ENCODE data around the gene INSYN1.
"Not testable (repeated sequence)": the region's sequence is repeated elsewhere in the genome, so short reads cannot be mapped to it uniquely, and the experiment has no call there.

INSYN1 gene

GRCh38 chr15:73748730-73749129 lies 4.4 kb downstream of the INSYN1 start:
- DNase-seq: no peak

GRCh38 chr15:73747847-73748590 lies 5.1 kb downstream of the INSYN1 start:
- DNase-seq: no peak

GRCh38 chr15:73746883-73747282 lies 6.3 kb downstream of the INSYN1 start:
- no peak for DNase-seq

GRCh38 chr15:73746261-73746660 lies 6.9 kb downstream of the INSYN1 start:
- no peak for DNase-seq

- no peak for DNase-seq
Observed at GRCh38 chr15:73745073-73745472, 8.1 kb downstream of the INSYN1 start.

- DNase-seq: no peak
Observed at GRCh38 chr15:73744293-73744692, 8.9 kb downstream of the INSYN1 start.

GRCh38 chr15:73741321-73741836 lies 11.8 kb downstream of the INSYN1 start:
- no peak for DNase-seq

- no peak for DNase-seq
Observed at GRCh38 chr15:73740152-73741048, 12.8 kb downstream of the INSYN1 start.

- no peak for DNase-seq
Observed at GRCh38 chr15:73737535-73737934, 15.6 kb downstream of the INSYN1 start.

- DNase-seq: no peak
Observed at GRCh38 chr15:73732930-73733329, 20.2 kb downstream of the INSYN1 start.

GRCh38 chr15:73732051-73732450 lies 21.1 kb downstream of the INSYN1 start:
- not testable (repeated sequence) for DNase-seq

GRCh38 chr15:73727330-73727976 lies 25.7 kb downstream of the INSYN1 start:
- no peak for DNase-seq

- DNase-seq: no peak
Observed at GRCh38 chr15:73724212-73724611, 28.9 kb downstream of the INSYN1 start.

- no peak for DNase-seq
Observed at GRCh38 chr15:73723191-73723590, 30.0 kb downstream of the INSYN1 start.

GRCh38 chr15:73722425-73722824 lies 30.7 kb downstream of the INSYN1 start:
- DNase-seq: no peak

GRCh38 chr15:73718694-73719093 lies 34.5 kb downstream of the INSYN1 start:
- DNase-seq: no peak

- DNase-seq: no peak
Observed at GRCh38 chr15:73717802-73718201, 35.3 kb downstream of the INSYN1 start.

GRCh38 chr15:73717206-73717605 lies 35.9 kb downstream of the INSYN1 start:
- no peak for DNase-seq

GRCh38 chr15:73716417-73716816 lies 36.7 kb downstream of the INSYN1 start:
- no peak for DNase-seq

- no peak for DNase-seq
Observed at GRCh38 chr15:73715417-73715816, 37.7 kb downstream of the INSYN1 start.

GRCh38 chr15:73714695-73715301 lies 38.4 kb downstream of the INSYN1 start:
- DNase-seq: no peak

GRCh38 chr15:73712107-73712506 lies 41.0 kb downstream of the INSYN1 start:
- DNase-seq: no peak

- no peak for DNase-seq
Observed at GRCh38 chr15:73711526-73711925, 41.6 kb downstream of the INSYN1 start.
